Endodermal cell (in vitro differentiated cells): ENCODE data around the gene JARID2. TPM values are rescaled to one million over a fixed set of nuclear protein-coding genes. Genes with fewer than 3 reads are reported as not detected.

Source experiments
- DNase-seq: peaks from one replicate; pipeline ENCODE4 v3.0.0-alpha.2; 2017
- H3K27ac ChIP-seq: 2 replicates; pipeline ENCODE4 v1.5.1; 2013; ENCODE audit warnings: mild to moderate bottlenecking, low read depth, low read length, moderate library complexity
- H3K27me3 ChIP-seq: 2 replicates; pipeline ENCODE4 v1.6.1; 2013; ENCODE audit warnings: mild to moderate bottlenecking, low read length, moderate library complexity; ENCODE audit not compliant: insufficient read depth, control insufficient read depth, poor library complexity, severe bottlenecking
- H3K36me3 ChIP-seq: 2 replicates; pipeline ENCODE4 v1.7.0; 2013; ENCODE audit warnings: mild to moderate bottlenecking, low read length, moderate library complexity; ENCODE audit not compliant: control insufficient read depth, insufficient read depth
- H3K4me1 ChIP-seq: one replicate; pipeline ENCODE4 v1.7.0; 2013; ENCODE audit warnings: low read length; ENCODE audit not compliant: control insufficient read depth, insufficient read depth
- H3K4me3 ChIP-seq: 2 replicates; pipeline ENCODE4 v1.5.1; 2013; ENCODE audit warnings: mild to moderate bottlenecking, low read length, moderate library complexity
- H3K9ac ChIP-seq: 2 replicates; pipeline ENCODE4 v1.6.1; 2013; ENCODE audit warnings: mild to moderate bottlenecking, low read length, moderate library complexity; ENCODE audit not compliant: poor library complexity, severe bottlenecking; ENCODE audit errors: extremely low read depth
- H3K9me3 ChIP-seq: 2 replicates; pipeline ENCODE4 v1.6.1; 2013; ENCODE audit warnings: mild to moderate bottlenecking, low read length, moderate library complexity; ENCODE audit not compliant: control insufficient read depth
- H3K27ac Mint-ChIP-seq: 2 replicates; pipeline ENCODE4 v1.8.0; 2020; ENCODE audit warnings: mixed read lengths
- H3K27me3 Mint-ChIP-seq: 2 replicates; pipeline ENCODE4 v1.8.0; 2021; ENCODE audit warnings: mild to moderate bottlenecking, mixed read lengths; ENCODE audit not compliant: insufficient read depth
- H3K36me3 Mint-ChIP-seq: 2 replicates; pipeline ENCODE4 v1.8.0; 2020; ENCODE audit warnings: low read depth, mixed read lengths
- H3K4me1 Mint-ChIP-seq: 2 replicates; pipeline ENCODE4 v1.8.0; 2020; ENCODE audit warnings: mixed read lengths
- H3K4me3 Mint-ChIP-seq: 2 replicates; pipeline ENCODE4 v1.8.0; 2020; ENCODE audit warnings: mild to moderate bottlenecking, moderate library complexity, mixed read lengths
- H3K9me3 Mint-ChIP-seq: 2 replicates; pipeline ENCODE4 v1.8.0; 2020; ENCODE audit warnings: mild to moderate bottlenecking, mixed read lengths
- CTCF ChIP-seq: fragments of 200-600 bp; sonication (generic); conservative IDR thresholded peaks from 2 replicates; pipeline ENCODE4 v1.5.0; 2021; ENCODE audit warnings: antibody characterized with exemption, mild to moderate bottlenecking
- WGBS, 2 experiments: methylation state at CpG; one replicate each; pipeline versions ENCODE4 v1.1.5 to v1.1.7; 2013; ENCODE audit warnings: missing lambda C conversion rate in 2 of 2, mixed read lengths in 1 of 2; ENCODE audit not compliant: insufficient coverage in 1 of 2, insufficient read length in 1 of 2; 5-methylcytosine and 5-hydroxymethylcytosine counted together
- total RNA-seq, 2 donors: library from RNA; stranded (reverse); fragmentation: NEBNext Ultra II Directional in 1 of 2; extraction: Animal tissue kit (Norgen Biotek cat#: 25700) in 1 of 2; gene quantifications; 2 replicates in 1 of 2; 3 replicates in 1 of 2; pipeline ENCODE4 v1.2.1, GENCODE V29; 2021

Gene JARID2
- total RNA-seq, 2 donors from 2014 or later = 42.5 to 77.0 TPM

GRCh38 chr6:15284743-15285142 is 38.9 kb downstream of the JARID2 start:
- TF ChIP-seq CTCF = no peak
- no peaks in the 10 kb centered on the region for H3K27me3 ChIP-seq
- Mint-ChIP-seq H3K36me3 (peaks cover 14% of the 10 kb centered on the region), H3K9me3 (no peaks in the 10 kb centered on the region), H3K27me3 (no peaks in the 10 kb centered on the region), H3K27ac (no peak overlapping the region), H3K4me1 (peaks cover 27% of the 10 kb centered on the region), H3K4me3 (no peak overlapping the region)
- 90% methylated on average over 1 of the region's 1 CpG; no CpG with 5 or more reads in 1 of the 2 experiments for WGBS, 2 experiments
- H3K9ac ChIP-seq = no peak overlapping the region
- H3K27ac ChIP-seq = no peak overlapping the region
- no peak for DNase-seq
- no peaks in the 10 kb centered on the region for H3K4me1 ChIP-seq
- no peaks in the 10 kb centered on the region for H3K9me3 ChIP-seq
- H3K36me3 ChIP-seq = peaks cover 7% of the 10 kb centered on the region
- H3K4me3 ChIP-seq = no peak overlapping the region

GRCh38 chr6:15285682-15286294 is 39.9 kb downstream of the JARID2 start:
- H3K27ac ChIP-seq = no peak overlapping the region
- no peak for DNase-seq
- peak; percentile 52 for TF ChIP-seq CTCF
- peaks cover 20% of the 10 kb centered on the region for H3K4me1 Mint-ChIP-seq
- no peak overlapping the region for H3K4me3 ChIP-seq
- H3K9ac ChIP-seq = no peak overlapping the region
- H3K36me3 ChIP-seq = peaks cover 11% of the 10 kb centered on the region
- H3K4me3 Mint-ChIP-seq = no peak overlapping the region
- WGBS, 2 experiments = 94 to 98% methylated on average over 2 to 3 of the region's 3 CpGs
- no peak overlapping the region for H3K27ac Mint-ChIP-seq
- H3K9me3 ChIP-seq = no peaks in the 10 kb centered on the region
- no peaks in the 10 kb centered on the region for H3K4me1 ChIP-seq
- H3K9me3 Mint-ChIP-seq = no peaks in the 10 kb centered on the region
- no peaks in the 10 kb centered on the region for H3K27me3 Mint-ChIP-seq
- H3K27me3 ChIP-seq = no peaks in the 10 kb centered on the region
- H3K36me3 Mint-ChIP-seq = peaks cover 19% of the 10 kb centered on the region

- H3K27me3 Mint-ChIP-seq = no peaks in the 10 kb centered on the region
- peak overlapping the region; percentile 36 for H3K27ac Mint-ChIP-seq
- no peaks in the 10 kb centered on the region for H3K9me3 Mint-ChIP-seq
- no peak overlapping the region for H3K9ac ChIP-seq
- 95 to 97% methylated on average over 4 to 6 of the region's 6 CpGs for WGBS, 2 experiments
- no peak overlapping the region for H3K27ac ChIP-seq
- peaks cover 22% of the 10 kb centered on the region for H3K36me3 Mint-ChIP-seq
- no peaks in the 10 kb centered on the region for H3K4me1 ChIP-seq
- H3K4me1 Mint-ChIP-seq = peaks cover 19% of the 10 kb centered on the region
- DNase-seq = no peak
- H3K4me3 ChIP-seq = no peak overlapping the region
- no peaks in the 10 kb centered on the region for H3K27me3 ChIP-seq
- H3K36me3 ChIP-seq = peaks cover 17% of the 10 kb centered on the region
- TF ChIP-seq CTCF = no peak
- H3K4me3 Mint-ChIP-seq = no peak overlapping the region
- no peaks in the 10 kb centered on the region for H3K9me3 ChIP-seq
Observed at GRCh38 chr6:15287670-15288375, 42.0 kb downstream of the JARID2 start.
